Kasumi-1 (cell line): ENCODE results near the gene CNTRL.
"Not testable (repeated sequence)": the region's sequence is repeated elsewhere in the genome, so short reads cannot be mapped to it uniquely, and the experiment has no call there.

ENCODE experiments used
- DNase-seq, 2 experiments: peaks; one replicate each; lab custom pipeline; 2025; lab: John Stamatoyannopoulos, UW

The CNTRL gene

GRCh38 chr9:121071756-121072421 lies 2.9 kb upstream of the CNTRL start:
- peak; percentile 77 to 85 for DNase-seq

GRCh38 chr9:121073038-121073437 lies 1.7 kb upstream of the CNTRL start:
- DNase-seq, result peak; percentile 87 to 91

- DNase-seq, result peak; percentile 84 to 89
Observed at GRCh38 chr9:121075251-121076036, 689 bp downstream of the CNTRL start.

GRCh38 chr9:121082075-121082474 lies 7.3 kb downstream of the CNTRL start:
- peak; percentile 12 to 27 for DNase-seq

- DNase-seq, result no peak
Observed at GRCh38 chr9:121085661-121086060, 10.9 kb downstream of the CNTRL start.

- DNase-seq, result peak; percentile 82 to 88
Observed at GRCh38 chr9:121088576-121088975, 13.8 kb downstream of the CNTRL start.

GRCh38 chr9:121090743-121091142 lies 16.0 kb downstream of the CNTRL start:
- DNase-seq, result not testable (repeated sequence)

- no peak for DNase-seq
Observed at GRCh38 chr9:121095057-121095456, 20.3 kb downstream of the CNTRL start.

GRCh38 chr9:121098567-121099198 lies 23.9 kb downstream of the CNTRL start:
- no peak for DNase-seq

- not testable (repeated sequence) for DNase-seq
Observed at GRCh38 chr9:121104054-121104453, 29.3 kb downstream of the CNTRL start.

- peak; percentile 20 to 23 for DNase-seq
Observed at GRCh38 chr9:121105531-121105930, 30.8 kb downstream of the CNTRL start.

GRCh38 chr9:121107029-121107428 lies 32.3 kb downstream of the CNTRL start:
- peak; percentile 77 to 91 for DNase-seq

- DNase-seq, result peak; percentile 76 to 83
Observed at GRCh38 chr9:121107881-121108280, 33.1 kb downstream of the CNTRL start.

GRCh38 chr9:121115466-121115865 lies 40.7 kb downstream of the CNTRL start:
- DNase-seq, result peak; percentile 7 to 11

- no peak for DNase-seq
Observed at GRCh38 chr9:121118266-121118665, 43.5 kb downstream of the CNTRL start.

GRCh38 chr9:121120386-121120785 lies 45.6 kb downstream of the CNTRL start:
- no peak for DNase-seq

- peak; percentile 99 for DNase-seq
Observed at GRCh38 chr9:121121582-121122087, 46.9 kb downstream of the CNTRL start.

GRCh38 chr9:121122246-121123032 lies 47.7 kb downstream of the CNTRL start:
- DNase-seq, result peak in 1 of 2 experiments; percentile 32

- DNase-seq, result no peak
Observed at GRCh38 chr9:121123816-121124535, 49.2 kb downstream of the CNTRL start.

- DNase-seq, result no peak
Observed at GRCh38 chr9:121125590-121125989, 50.8 kb downstream of the CNTRL start.

GRCh38 chr9:121129384-121129783 lies 54.6 kb downstream of the CNTRL start:
- DNase-seq, result not testable (repeated sequence)
